ENCODE data around the gene BCR.

GRCh38 chr22:23262518-23263332 is 82.4 kb downstream of the BCR start:
- TF ChIP-seq, protein P1, sequence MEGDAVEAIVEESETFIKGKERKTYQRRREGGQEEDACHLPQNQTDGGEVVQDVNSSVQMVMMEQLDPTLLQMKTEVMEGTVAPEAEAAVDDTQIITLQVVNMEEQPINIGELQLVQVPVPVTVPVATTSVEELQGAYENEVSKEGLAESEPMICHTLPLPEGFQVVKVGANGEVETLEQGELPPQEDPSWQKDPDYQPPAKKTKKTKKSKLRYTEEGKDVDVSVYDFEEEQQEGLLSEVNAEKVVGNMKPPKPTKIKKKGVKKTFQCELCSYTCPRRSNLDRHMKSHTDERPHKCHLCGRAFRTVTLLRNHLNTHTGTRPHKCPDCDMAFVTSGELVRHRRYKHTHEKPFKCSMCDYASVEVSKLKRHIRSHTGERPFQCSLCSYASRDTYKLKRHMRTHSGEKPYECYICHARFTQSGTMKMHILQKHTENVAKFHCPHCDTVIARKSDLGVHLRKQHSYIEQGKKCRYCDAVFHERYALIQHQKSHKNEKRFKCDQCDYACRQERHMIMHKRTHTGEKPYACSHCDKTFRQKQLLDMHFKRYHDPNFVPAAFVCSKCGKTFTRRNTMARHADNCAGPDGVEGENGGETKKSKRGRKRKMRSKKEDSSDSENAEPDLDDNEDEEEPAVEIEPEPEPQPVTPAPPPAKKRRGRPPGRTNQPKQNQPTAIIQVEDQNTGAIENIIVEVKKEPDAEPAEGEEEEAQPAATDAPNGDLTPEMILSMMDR (IDR thresholded peaks at IDR 0.05): no peak
- TF ChIP-seq POLR2A (IDR thresholded peaks at IDR 0.05): no peak
